Measurements from ENCODE around the gene CNBP. TPM values are rescaled to one million over a fixed set of nuclear protein-coding genes. Genes with fewer than 3 reads are reported as not detected.
A peak's percentile ranks its signal among the peaks of the same experiment; 100 is the strongest.

Gene CNBP
- total and polyA plus RNA-seq, 2 of the 13 experiments (the other 11 are each of a cell fraction or from before 2014, with no cell fraction given): 282 to 354 TPM

DNA sequence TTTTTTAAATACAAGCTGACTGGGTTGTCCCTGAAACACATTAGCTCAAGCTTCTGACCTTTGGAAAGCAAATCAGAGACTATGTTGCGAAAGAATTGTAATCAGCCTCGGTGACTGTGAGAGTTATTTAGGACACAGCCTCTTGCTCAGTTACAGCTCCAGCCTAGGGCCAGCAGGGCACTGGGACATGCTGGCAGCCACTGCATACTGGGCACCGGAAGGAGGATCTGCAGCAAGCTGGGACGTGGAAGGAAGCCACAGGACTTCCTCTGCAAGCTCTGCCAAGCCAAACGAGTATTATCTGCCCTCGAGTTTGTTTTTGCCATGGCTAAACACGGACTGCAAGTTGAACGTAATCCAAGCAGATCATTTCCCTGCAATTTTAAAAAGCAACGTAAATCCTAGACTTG is 41.3 kb upstream of the CNBP start (continued):
- TF ChIP-seq ZNF687 (CRISPR knock-in tag; IDR thresholded peaks at IDR 0.05): peak; percentile 76
- no peak for TF ChIP-seq SCMH1 (CRISPR knock-in tag; IDR thresholded peaks at IDR 0.05; ENCODE audit: borderline replicate concordance)
- TF ChIP-seq ZNF709 (CRISPR knock-in tag; IDR thresholded peaks at IDR 0.05): no peak
- TF ChIP-seq, protein P1, sequence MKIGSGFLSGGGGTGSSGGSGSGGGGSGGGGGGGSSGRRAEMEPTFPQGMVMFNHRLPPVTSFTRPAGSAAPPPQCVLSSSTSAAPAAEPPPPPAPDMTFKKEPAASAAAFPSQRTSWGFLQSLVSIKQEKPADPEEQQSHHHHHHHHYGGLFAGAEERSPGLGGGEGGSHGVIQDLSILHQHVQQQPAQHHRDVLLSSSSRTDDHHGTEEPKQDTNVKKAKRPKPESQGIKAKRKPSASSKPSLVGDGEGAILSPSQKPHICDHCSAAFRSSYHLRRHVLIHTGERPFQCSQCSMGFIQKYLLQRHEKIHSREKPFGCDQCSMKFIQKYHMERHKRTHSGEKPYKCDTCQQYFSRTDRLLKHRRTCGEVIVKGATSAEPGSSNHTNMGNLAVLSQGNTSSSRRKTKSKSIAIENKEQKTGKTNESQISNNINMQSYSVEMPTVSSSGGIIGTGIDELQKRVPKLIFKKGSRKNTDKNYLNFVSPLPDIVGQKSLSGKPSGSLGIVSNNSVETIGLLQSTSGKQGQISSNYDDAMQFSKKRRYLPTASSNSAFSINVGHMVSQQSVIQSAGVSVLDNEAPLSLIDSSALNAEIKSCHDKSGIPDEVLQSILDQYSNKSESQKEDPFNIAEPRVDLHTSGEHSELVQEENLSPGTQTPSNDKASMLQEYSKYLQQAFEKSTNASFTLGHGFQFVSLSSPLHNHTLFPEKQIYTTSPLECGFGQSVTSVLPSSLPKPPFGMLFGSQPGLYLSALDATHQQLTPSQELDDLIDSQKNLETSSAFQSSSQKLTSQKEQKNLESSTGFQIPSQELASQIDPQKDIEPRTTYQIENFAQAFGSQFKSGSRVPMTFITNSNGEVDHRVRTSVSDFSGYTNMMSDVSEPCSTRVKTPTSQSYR (CRISPR knock-in tag; IDR thresholded peaks at IDR 0.05; ENCODE audit: borderline replicate concordance): no peak
- no peak for TF ChIP-seq ZNF431 (CRISPR knock-in tag; IDR thresholded peaks at IDR 0.05; ENCODE audit: borderline replicate concordance, low read depth)
- TF ChIP-seq GLI4 (CRISPR knock-in tag; IDR thresholded peaks at IDR 0.05; ENCODE audit: borderline replicate concordance): no peak
- TF ChIP-seq HNRNPH1 (optimal IDR thresholded peaks at IDR 0.05; ENCODE audit: low read depth, low read length): no peak
- no peak for TF ChIP-seq HOXD1 (CRISPR knock-in tag; IDR thresholded peaks at IDR 0.05)
- TF ChIP-seq, protein P2, sequence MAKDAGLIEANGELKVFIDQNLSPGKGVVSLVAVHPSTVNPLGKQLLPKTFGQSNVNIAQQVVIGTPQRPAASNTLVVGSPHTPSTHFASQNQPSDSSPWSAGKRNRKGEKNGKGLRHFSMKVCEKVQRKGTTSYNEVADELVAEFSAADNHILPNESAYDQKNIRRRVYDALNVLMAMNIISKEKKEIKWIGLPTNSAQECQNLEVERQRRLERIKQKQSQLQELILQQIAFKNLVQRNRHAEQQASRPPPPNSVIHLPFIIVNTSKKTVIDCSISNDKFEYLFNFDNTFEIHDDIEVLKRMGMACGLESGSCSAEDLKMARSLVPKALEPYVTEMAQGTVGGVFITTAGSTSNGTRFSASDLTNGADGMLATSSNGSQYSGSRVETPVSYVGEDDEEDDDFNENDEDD (CRISPR knock-in tag; IDR thresholded peaks at IDR 0.05; ENCODE audit: borderline replicate concordance): no peak
- TF ChIP-seq, protein P3, sequence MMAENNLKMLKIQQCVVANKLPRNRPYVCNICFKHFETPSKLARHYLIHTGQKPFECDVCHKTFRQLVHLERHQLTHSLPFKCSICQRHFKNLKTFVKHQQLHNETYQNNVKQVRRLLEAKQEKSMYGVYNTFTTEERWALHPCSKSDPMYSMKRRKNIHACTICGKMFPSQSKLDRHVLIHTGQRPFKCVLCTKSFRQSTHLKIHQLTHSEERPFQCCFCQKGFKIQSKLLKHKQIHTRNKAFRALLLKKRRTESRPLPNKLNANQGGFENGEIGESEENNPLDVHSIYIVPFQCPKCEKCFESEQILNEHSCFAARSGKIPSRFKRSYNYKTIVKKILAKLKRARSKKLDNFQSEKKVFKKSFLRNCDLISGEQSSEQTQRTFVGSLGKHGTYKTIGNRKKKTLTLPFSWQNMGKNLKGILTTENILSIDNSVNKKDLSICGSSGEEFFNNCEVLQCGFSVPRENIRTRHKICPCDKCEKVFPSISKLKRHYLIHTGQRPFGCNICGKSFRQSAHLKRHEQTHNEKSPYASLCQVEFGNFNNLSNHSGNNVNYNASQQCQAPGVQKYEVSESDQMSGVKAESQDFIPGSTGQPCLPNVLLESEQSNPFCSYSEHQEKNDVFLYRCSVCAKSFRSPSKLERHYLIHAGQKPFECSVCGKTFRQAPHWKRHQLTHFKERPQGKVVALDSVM (CRISPR knock-in tag; IDR thresholded peaks at IDR 0.05): no peak
- TF ChIP-seq CHD2 (IDR thresholded peaks at IDR 0.05; ENCODE audit: low read depth, low read length): no peak
- TF ChIP-seq POLR2AphosphoS5 (IDR thresholded peaks at IDR 0.05; ENCODE audit: low read depth, low read length): peak; percentile 82
- peak; percentile 45; the same call in 1 of the 2 replicates for TF ChIP-seq CBX5 (CRISPR knock-in tag; IDR thresholded peaks at IDR 0.05; ENCODE audit: borderline replicate concordance)
- no peak for TF ChIP-seq MBD4 (IDR thresholded peaks at IDR 0.05; ENCODE audit: borderline replicate concordance, low read length)
- no peak for TF ChIP-seq ZNF354B (CRISPR knock-in tag; IDR thresholded peaks at IDR 0.05)
- no peak for TF ChIP-seq TEF (CRISPR knock-in tag; IDR thresholded peaks at IDR 0.05)
- no peak for TF ChIP-seq ZNF598 (CRISPR knock-in tag; IDR thresholded peaks at IDR 0.05; ENCODE audit: borderline replicate concordance)
- TF ChIP-seq, protein P4, sequence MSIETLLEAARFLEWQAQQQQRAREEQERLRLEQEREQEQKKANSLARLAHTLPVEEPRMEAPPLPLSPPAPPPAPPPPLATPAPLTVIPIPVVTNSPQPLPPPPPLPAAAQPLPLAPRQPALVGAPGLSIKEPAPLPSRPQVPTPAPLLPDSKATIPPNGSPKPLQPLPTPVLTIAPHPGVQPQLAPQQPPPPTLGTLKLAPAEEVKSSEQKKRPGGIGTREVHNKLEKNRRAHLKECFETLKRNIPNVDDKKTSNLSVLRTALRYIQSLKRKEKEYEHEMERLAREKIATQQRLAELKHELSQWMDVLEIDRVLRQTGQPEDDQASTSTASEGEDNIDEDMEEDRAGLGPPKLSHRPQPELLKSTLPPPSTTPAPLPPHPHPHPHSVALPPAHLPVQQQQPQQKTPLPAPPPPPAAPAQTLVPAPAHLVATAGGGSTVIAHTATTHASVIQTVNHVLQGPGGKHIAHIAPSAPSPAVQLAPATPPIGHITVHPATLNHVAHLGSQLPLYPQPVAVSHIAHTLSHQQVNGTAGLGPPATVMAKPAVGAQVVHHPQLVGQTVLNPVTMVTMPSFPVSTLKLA (IDR thresholded peaks at IDR 0.05): no peak

All from HepG2 (cell line).